ENCODE data around the gene CADPS.
"Not testable (repeated sequence)": the region's sequence is repeated elsewhere in the genome, so short reads cannot be mapped to it uniquely, and the experiment has no call there.

The CADPS gene

GRCh38 chr3:62580485-62580884, 294.7 kb downstream of the CADPS start:
- DNase-seq (ENCODE audit: low read depth in 1 of 2, low spot score in 1 of 2); H3K27me3 ChIP-seq (ENCODE audit: insufficient read depth, poor library complexity, severe bottlenecking); H3K4me3 ChIP-seq (replicated peaks; ENCODE audit: insufficient read depth, low read length); H3K27ac ChIP-seq (replicated peaks): not testable (repeated sequence)

- no peak overlapping the region for H3K27ac ChIP-seq (replicated peaks)
- no peak for DNase-seq (ENCODE audit: low read depth in 1 of 2, low spot score in 1 of 2)
- H3K27me3 ChIP-seq (ENCODE audit: insufficient read depth, poor library complexity, severe bottlenecking) = no peaks in the 10 kb centered on the region
- no peak overlapping the region for H3K4me3 ChIP-seq (replicated peaks; ENCODE audit: insufficient read depth, low read length)
- TF ChIP-seq GABPA (IDR thresholded peaks at IDR 0.05; ENCODE audit: low read depth) (no peak), POLR2AphosphoS5 (IDR thresholded peaks at IDR 0.05; ENCODE audit: low read depth) (no peak), REST (IDR thresholded peaks at IDR 0.05; ENCODE audit: insufficient replicate concordance, low read depth) (no peak), CTCF (IDR thresholded peaks at IDR 0.05; ENCODE audit: insufficient read depth, low read length) (no peak), SPI1 (IDR thresholded peaks at IDR 0.05; ENCODE audit: borderline replicate concordance, low read depth) (no peak)
Observed at GRCh38 chr3:62577153-62577552, 298.1 kb downstream of the CADPS start.

GRCh38 chr3:62574266-62574898, 300.8 kb downstream of the CADPS start:
- no peak overlapping the region for H3K4me3 ChIP-seq (replicated peaks; ENCODE audit: insufficient read depth, low read length)
- DNase-seq (ENCODE audit: low read depth in 1 of 2, low spot score in 1 of 2) = no peak
- TF ChIP-seq GABPA (IDR thresholded peaks at IDR 0.05; ENCODE audit: low read depth) = no peak
- TF ChIP-seq CTCF (IDR thresholded peaks at IDR 0.05; ENCODE audit: insufficient read depth, low read length) = no peak
- no peak for TF ChIP-seq SPI1 (IDR thresholded peaks at IDR 0.05; ENCODE audit: borderline replicate concordance, low read depth)
- no peak for TF ChIP-seq POLR2AphosphoS5 (IDR thresholded peaks at IDR 0.05; ENCODE audit: low read depth)
- no peak for TF ChIP-seq REST (IDR thresholded peaks at IDR 0.05; ENCODE audit: insufficient replicate concordance, low read depth)
- no peaks in the 10 kb centered on the region for H3K27me3 ChIP-seq (ENCODE audit: insufficient read depth, poor library complexity, severe bottlenecking)
- no peak overlapping the region for H3K27ac ChIP-seq (replicated peaks)

- Histone ChIP-seq H3K4me3 (replicated peaks; ENCODE audit: insufficient read depth, low read length) (no peak overlapping the region), H3K27me3 (ENCODE audit: insufficient read depth, poor library complexity, severe bottlenecking) (no peaks in the 10 kb centered on the region), H3K27ac (replicated peaks) (no peak overlapping the region)
- no peak for TF ChIP-seq REST (IDR thresholded peaks at IDR 0.05; ENCODE audit: insufficient replicate concordance, low read depth)
- TF ChIP-seq CTCF (IDR thresholded peaks at IDR 0.05; ENCODE audit: insufficient read depth, low read length) = no peak
- no peak for TF ChIP-seq GABPA (IDR thresholded peaks at IDR 0.05; ENCODE audit: low read depth)
- no peak for TF ChIP-seq SPI1 (IDR thresholded peaks at IDR 0.05; ENCODE audit: borderline replicate concordance, low read depth)
- no peak for TF ChIP-seq POLR2AphosphoS5 (IDR thresholded peaks at IDR 0.05; ENCODE audit: low read depth)
- DNase-seq (ENCODE audit: low read depth in 1 of 2, low spot score in 1 of 2) = no peak
Observed at GRCh38 chr3:62571916-62572315, 303.3 kb downstream of the CADPS start.
